Duodenal mucosa (tissue), 2 donors: ENCODE measurements around the gene GLT1D1.
A peak's percentile ranks its signal among the peaks of the same experiment; 100 is the strongest.

ENCODE experiments used
- H3K27ac ChIP-seq: one replicate; pipeline ENCODE4 v1.7.0; 2013; ENCODE audit warnings: low read depth, low read length
- H3K27me3 ChIP-seq, 2 donors: one replicate each; pipeline ENCODE4 v1.7.0; 2013; ENCODE audit warnings: low read length in 2 of 2, control low read depth in 1 of 2; ENCODE audit not compliant: insufficient read depth in 2 of 2, control insufficient read depth in 1 of 2
- H3K36me3 ChIP-seq, 2 donors: one replicate each; pipeline ENCODE4 v1.7.0; 2013; ENCODE audit warnings: low read length in 2 of 2, control low read depth in 1 of 2; ENCODE audit not compliant: insufficient read depth in 2 of 2, control insufficient read depth in 1 of 2
- H3K4me1 ChIP-seq, 2 donors: one replicate each; pipeline ENCODE4 v1.7.0; 2013; ENCODE audit warnings: low read length in 2 of 2, control low read depth in 1 of 2; ENCODE audit not compliant: insufficient read depth in 2 of 2, control insufficient read depth in 1 of 2
- H3K4me3 ChIP-seq, 2 donors: one replicate each; pipeline ENCODE4 v1.7.0; 2013; ENCODE audit warnings: low read length in 2 of 2, low read depth in 1 of 2
- H3K9ac ChIP-seq, 2 donors: one replicate each; pipeline ENCODE4 v1.7.0; 2013; ENCODE audit warnings: low read length in 2 of 2, low read depth in 1 of 2
- H3K9me3 ChIP-seq, 2 donors: one replicate each; pipeline ENCODE4 v1.7.0; 2013; ENCODE audit warnings: low read length in 2 of 2, control low read depth in 1 of 2; ENCODE audit not compliant: control insufficient read depth in 1 of 2

Gene GLT1D1

GRCh38 chr12:128971802-128972201 lies 118.5 kb downstream of the GLT1D1 start:
- H3K27me3 ChIP-seq: peaks cover 37 to 39% of the 10 kb centered on the region in 2 donors
- H3K4me1 ChIP-seq: peaks cover 0 to 3% of the 10 kb centered on the region in 2 donors
- no peak overlapping the region for H3K4me3 ChIP-seq
- H3K27ac ChIP-seq: no peak overlapping the region
- no peaks in the 10 kb centered on the region for H3K36me3 ChIP-seq
- H3K9ac ChIP-seq: no peak overlapping the region
- H3K9me3 ChIP-seq: no peaks in the 10 kb centered on the region

GRCh38 chr12:128973883-128974681 lies 120.8 kb downstream of the GLT1D1 start:
- no peaks in the 10 kb centered on the region for H3K36me3 ChIP-seq
- peaks cover 0 to 3% of the 10 kb centered on the region in 2 donors for H3K4me1 ChIP-seq
- H3K9ac ChIP-seq: no peak overlapping the region
- peaks cover 36 to 37% of the 10 kb centered on the region in 2 donors for H3K27me3 ChIP-seq
- H3K4me3 ChIP-seq: no peak overlapping the region
- no peaks in the 10 kb centered on the region for H3K9me3 ChIP-seq
- no peak overlapping the region for H3K27ac ChIP-seq

- Histone ChIP-seq H3K4me1 (peaks cover 0 to 3% of the 10 kb centered on the region in 2 donors), H3K9ac (no peak overlapping the region), H3K27me3 (peaks cover 28 to 35% of the 10 kb centered on the region in 2 donors), H3K27ac (no peak overlapping the region), H3K9me3 (no peaks in the 10 kb centered on the region), H3K36me3 (no peaks in the 10 kb centered on the region), H3K4me3 (no peak overlapping the region)
Measured at GRCh38 chr12:128974881-128975280, 121.6 kb downstream of the GLT1D1 start.

- no peaks in the 10 kb centered on the region for H3K9me3 ChIP-seq
- peak overlapping the region in 1 of 2 donors; percentile 14 for H3K4me3 ChIP-seq
- H3K27me3 ChIP-seq: peaks cover 17 to 26% of the 10 kb centered on the region in 2 donors
Measured at GRCh38 chr12:128976120-128976738, 123.0 kb downstream of the GLT1D1 start.

GRCh38 chr12:128977441-128977840 lies 124.2 kb downstream of the GLT1D1 start:
- H3K27ac ChIP-seq: no peak overlapping the region
- H3K27me3 ChIP-seq: peaks cover 17 to 21% of the 10 kb centered on the region in 2 donors
- no peak overlapping the region for H3K9ac ChIP-seq
- H3K4me3 ChIP-seq: no peak overlapping the region
- no peaks in the 10 kb centered on the region for H3K36me3 ChIP-seq
- no peaks in the 10 kb centered on the region for H3K9me3 ChIP-seq
- H3K4me1 ChIP-seq: peaks cover 0 to 3% of the 10 kb centered on the region in 2 donors

More at GRCh38 chr12:128976120-128976738, 123.0 kb downstream of the GLT1D1 start:
- Histone ChIP-seq H3K4me1 (peaks cover 0 to 3% of the 10 kb centered on the region in 2 donors), H3K36me3 (no peaks in the 10 kb centered on the region), H3K9ac (no peak overlapping the region), H3K27ac (no peak overlapping the region)

- Histone ChIP-seq H3K9me3 (no peaks in the 10 kb centered on the region), H3K9ac (no peak overlapping the region), H3K4me3 (no peak overlapping the region), H3K36me3 (no peaks in the 10 kb centered on the region), H3K4me1 (peaks cover 0 to 3% of the 10 kb centered on the region in 2 donors), H3K27ac (no peak overlapping the region), H3K27me3 (peaks cover 16 to 17% of the 10 kb centered on the region in 2 donors)
Measured at GRCh38 chr12:128978067-128978466, 124.8 kb downstream of the GLT1D1 start.

GRCh38 chr12:128980623-128981022 lies 127.3 kb downstream of the GLT1D1 start:
- H3K4me3 ChIP-seq: no peak overlapping the region
- H3K27ac ChIP-seq: no peak overlapping the region
- no peaks in the 10 kb centered on the region for H3K9me3 ChIP-seq
- H3K36me3 ChIP-seq: no peaks in the 10 kb centered on the region
- peaks cover 4 to 12% of the 10 kb centered on the region in 2 donors for H3K27me3 ChIP-seq
- H3K9ac ChIP-seq: no peak overlapping the region
- peaks cover 0 to 3% of the 10 kb centered on the region in 2 donors for H3K4me1 ChIP-seq

- Histone ChIP-seq H3K4me3 (no peak overlapping the region), H3K27ac (no peak overlapping the region), H3K27me3 (peaks cover 0 to 8% of the 10 kb centered on the region in 2 donors), H3K9me3 (no peaks in the 10 kb centered on the region), H3K9ac (no peak overlapping the region), H3K36me3 (no peaks in the 10 kb centered on the region), H3K4me1 (no peaks in the 10 kb centered on the region)
Measured at GRCh38 chr12:128981971-128982533, 128.8 kb downstream of the GLT1D1 start.

GRCh38 chr12:128982933-128983332 lies 129.7 kb downstream of the GLT1D1 start:
- H3K4me1 ChIP-seq: no peaks in the 10 kb centered on the region
- H3K4me3 ChIP-seq: no peak overlapping the region
- peaks cover 0 to 8% of the 10 kb centered on the region in 2 donors for H3K27me3 ChIP-seq
- H3K9me3 ChIP-seq: no peaks in the 10 kb centered on the region
- no peak overlapping the region for H3K27ac ChIP-seq
- H3K36me3 ChIP-seq: no peaks in the 10 kb centered on the region
- no peak overlapping the region for H3K9ac ChIP-seq

- Histone ChIP-seq H3K27me3 (peaks cover 0 to 8% of the 10 kb centered on the region in 2 donors), H3K27ac (no peak overlapping the region), H3K9me3 (no peaks in the 10 kb centered on the region), H3K4me3 (no peak overlapping the region), H3K36me3 (no peaks in the 10 kb centered on the region), H3K4me1 (no peaks in the 10 kb centered on the region), H3K9ac (no peak overlapping the region)
Measured at GRCh38 chr12:128983371-128983770, 130.1 kb downstream of the GLT1D1 start.
